GM12872 (cell line): ENCODE measurements around the gene OCA2.

Experiments
- TF ChIP-seq, protein P1 (sequence below): IDR thresholded peaks from 3 replicates; pipeline ENCODE4 v1.5.1; 2011; ENCODE audit warnings: low read depth, mild to moderate bottlenecking, low read length, moderate library complexity; ENCODE audit not compliant: insufficient read depth

Gene OCA2

GRCh38 chr15:28109626-28110455 lies 10.7 kb upstream of the OCA2 start:
- TF ChIP-seq, protein P1, sequence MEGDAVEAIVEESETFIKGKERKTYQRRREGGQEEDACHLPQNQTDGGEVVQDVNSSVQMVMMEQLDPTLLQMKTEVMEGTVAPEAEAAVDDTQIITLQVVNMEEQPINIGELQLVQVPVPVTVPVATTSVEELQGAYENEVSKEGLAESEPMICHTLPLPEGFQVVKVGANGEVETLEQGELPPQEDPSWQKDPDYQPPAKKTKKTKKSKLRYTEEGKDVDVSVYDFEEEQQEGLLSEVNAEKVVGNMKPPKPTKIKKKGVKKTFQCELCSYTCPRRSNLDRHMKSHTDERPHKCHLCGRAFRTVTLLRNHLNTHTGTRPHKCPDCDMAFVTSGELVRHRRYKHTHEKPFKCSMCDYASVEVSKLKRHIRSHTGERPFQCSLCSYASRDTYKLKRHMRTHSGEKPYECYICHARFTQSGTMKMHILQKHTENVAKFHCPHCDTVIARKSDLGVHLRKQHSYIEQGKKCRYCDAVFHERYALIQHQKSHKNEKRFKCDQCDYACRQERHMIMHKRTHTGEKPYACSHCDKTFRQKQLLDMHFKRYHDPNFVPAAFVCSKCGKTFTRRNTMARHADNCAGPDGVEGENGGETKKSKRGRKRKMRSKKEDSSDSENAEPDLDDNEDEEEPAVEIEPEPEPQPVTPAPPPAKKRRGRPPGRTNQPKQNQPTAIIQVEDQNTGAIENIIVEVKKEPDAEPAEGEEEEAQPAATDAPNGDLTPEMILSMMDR, result no peak

GRCh38 chr15:28107904-28108275 lies 8.8 kb upstream of the OCA2 start:
- TF ChIP-seq, protein P1, result no peak

- TF ChIP-seq, protein P1, result no peak
Observed at GRCh38 chr15:28107111-28107903, 8.2 kb upstream of the OCA2 start.

DNA sequence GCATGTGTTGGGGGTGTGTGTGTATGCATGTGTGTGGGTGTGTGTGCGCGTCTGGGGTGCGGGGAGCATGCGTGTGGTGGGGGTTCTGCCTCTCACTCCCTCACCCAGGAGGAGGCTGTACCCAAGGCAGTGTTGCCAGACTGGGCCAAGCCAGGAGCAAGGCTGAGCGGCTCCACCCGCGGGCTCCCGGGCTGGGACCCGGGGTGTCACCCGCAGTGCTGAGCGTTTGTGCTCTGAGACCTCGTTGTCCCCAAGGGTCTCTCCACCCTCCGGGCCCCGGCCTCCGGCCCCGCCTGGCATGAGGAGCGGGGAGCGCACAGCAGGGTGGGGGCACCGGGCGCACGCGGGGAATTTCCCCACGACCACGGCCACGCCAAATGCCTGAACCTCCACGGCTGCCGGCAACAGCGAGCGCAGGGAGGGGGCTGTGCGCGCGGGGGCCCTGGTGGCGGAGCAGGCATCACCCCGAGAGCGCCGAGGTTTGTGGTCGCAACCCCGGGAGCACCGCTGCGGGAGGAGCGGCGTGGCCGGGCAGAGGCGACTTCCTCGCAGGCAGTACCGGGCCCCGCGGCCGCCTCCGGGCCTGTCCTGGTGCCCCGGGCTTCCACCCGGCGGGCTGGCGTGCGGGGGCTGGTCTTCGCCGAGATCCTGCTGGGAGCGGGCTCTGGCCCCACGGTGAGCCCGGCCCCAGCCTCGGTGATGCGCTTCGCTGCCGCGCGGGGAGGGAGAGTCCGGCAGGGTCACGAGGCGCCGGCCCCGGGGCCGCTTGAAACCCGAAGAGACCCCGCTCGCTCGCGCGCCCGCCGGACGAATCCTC lies 7.4 kb upstream of the OCA2 start:
- TF ChIP-seq, protein P1, result no peak

DNA sequence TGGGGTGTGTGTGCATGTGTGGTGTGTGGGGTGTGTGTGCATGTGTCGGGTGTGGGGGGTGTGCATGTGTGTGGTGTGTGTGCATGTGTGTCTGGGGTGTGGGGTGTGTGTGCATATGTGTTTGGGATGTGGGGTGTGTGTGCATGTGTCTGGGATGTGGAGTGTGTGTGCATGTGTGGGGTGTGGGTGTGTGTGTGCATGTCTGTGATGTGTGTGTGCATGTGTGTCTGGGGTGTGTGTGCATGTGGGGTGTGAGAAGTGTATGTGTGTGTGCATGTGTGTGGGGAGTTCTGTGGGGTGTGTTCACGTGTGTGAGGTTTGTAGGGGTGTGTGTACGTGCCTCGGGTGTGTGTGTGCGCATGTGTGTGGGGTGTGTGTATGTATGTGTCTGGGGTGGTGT lies 6.7 kb upstream of the OCA2 start:
- TF ChIP-seq, protein P1, result no peak

GRCh38 chr15:28105224-28105791 lies 6.2 kb upstream of the OCA2 start:
- TF ChIP-seq, protein P1, result no peak
